ENCODE measurements around the gene KIAA1671. TPM values are rescaled to one million over a fixed set of nuclear protein-coding genes. Genes with fewer than 3 reads are reported as not detected.

KIAA1671 gene
- total and polyA plus RNA-seq, 4 donors, result 8.7 to 35.9 (median 19.1) TPM

- TF ChIP-seq CTCF (IDR thresholded peaks at IDR 0.05; ENCODE audit: low read depth, low read length, missing input control) (no peak), GABPA (IDR thresholded peaks at IDR 0.05 in 1 of 2, conservative IDR thresholded peaks at IDR 0.05 in 1 of 2) (no peak), EGR1 (IDR thresholded peaks at IDR 0.05; ENCODE audit: low read depth in 2 of 2) (peak; percentile 4 to 13), NR2F2 (IDR thresholded peaks at IDR 0.05) (peak; percentile 42), HNF4A (conservative IDR thresholded peaks at IDR 0.05) (peak in 1 of 2 donors; percentile 59), ATF3 (IDR thresholded peaks at IDR 0.05) (no peak), YY1 (IDR thresholded peaks at IDR 0.05) (peak; percentile 8)
Measured at GRCh38 chr22:25120761-25121212, 168.3 kb downstream of the KIAA1671 start (continued).

- TF ChIP-seq CTCF (IDR thresholded peaks at IDR 0.05; ENCODE audit: low read depth, low read length, missing input control) (no peak), RXRA (IDR thresholded peaks at IDR 0.05) (peak; percentile 32 to 37), FOXA2 (IDR thresholded peaks at IDR 0.05) (no peak), GABPA (IDR thresholded peaks at IDR 0.05 in 1 of 2, conservative IDR thresholded peaks at IDR 0.05 in 1 of 2) (no peak)
- H3K9ac ChIP-seq (ENCODE audit: low read depth in 1 of 2, low read length in 2 of 2), result no peak overlapping the region
- no peak overlapping the region for H3K4me3 ChIP-seq (ENCODE audit: low read depth in 1 of 3, low read length in 3 of 3)
- 87% methylated on average over 14 of the region's 14 CpGs for WGBS
- H3K27ac ChIP-seq (ENCODE audit: low read depth in 1 of 2, low read length in 2 of 2), result peak overlapping the region; percentile 90 to 96
- no peaks in the 10 kb centered on the region for H3K27me3 ChIP-seq (ENCODE audit: control insufficient read depth in 4 of 4, insufficient read depth in 4 of 4, low read length in 3 of 4)
- H3K36me3 ChIP-seq (ENCODE audit: control insufficient read depth in 4 of 4, insufficient read depth in 3 of 4, low read depth in 1 of 4, low read length in 3 of 4), result peaks cover 0 to 5% (median 3%) of the 10 kb centered on the region in 4 donors
- no peaks in the 10 kb centered on the region for H3K9me3 ChIP-seq (ENCODE audit: control insufficient read depth in 4 of 4, low read length in 3 of 4)
- H3K4me1 ChIP-seq (ENCODE audit: control insufficient read depth in 4 of 4, insufficient read depth in 4 of 4, low read length in 3 of 4), result peaks cover 10 to 48% (median 32%) of the 10 kb centered on the region in 4 donors
- no peak for DNase-seq (ENCODE audit: low spot score)
Measured at GRCh38 chr22:25122136-25122764, 169.7 kb downstream of the KIAA1671 start.

GRCh38 chr22:25123677-25124076, 171.2 kb downstream of the KIAA1671 start:
- TF ChIP-seq JUND (IDR thresholded peaks at IDR 0.05) (no peak), RXRA (IDR thresholded peaks at IDR 0.05) (no peak), TAF1 (conservative IDR thresholded peaks at IDR 0.05) (no peak), HNF4A (conservative IDR thresholded peaks at IDR 0.05) (no peak), CTCF (IDR thresholded peaks at IDR 0.05; ENCODE audit: low read depth, low read length, missing input control) (no peak), MAX (IDR thresholded peaks at IDR 0.05) (no peak), EGR1 (IDR thresholded peaks at IDR 0.05; ENCODE audit: low read depth in 2 of 2) (no peak), RAD21 (IDR thresholded peaks at IDR 0.05) (no peak), SP1 (IDR thresholded peaks at IDR 0.05) (no peak), YY1 (IDR thresholded peaks at IDR 0.05) (no peak), REST (IDR thresholded peaks at IDR 0.05) (no peak), FOXA1 (IDR thresholded peaks at IDR 0.05) (no peak), GABPA (IDR thresholded peaks at IDR 0.05 in 1 of 2, conservative IDR thresholded peaks at IDR 0.05 in 1 of 2) (no peak), HNF4G (IDR thresholded peaks at IDR 0.05) (no peak)
- DNase-seq (ENCODE audit: low spot score), result no peak
- WGBS, result 92% methylated on average over 3 of the region's 3 CpGs
- Histone ChIP-seq H3K9ac (ENCODE audit: low read depth in 1 of 2, low read length in 2 of 2) (no peak overlapping the region), H3K9me3 (ENCODE audit: control insufficient read depth in 4 of 4, low read length in 3 of 4) (no peaks in the 10 kb centered on the region), H3K4me3 (ENCODE audit: low read depth in 1 of 3, low read length in 3 of 3) (no peak overlapping the region), H3K27ac (ENCODE audit: low read depth in 1 of 2, low read length in 2 of 2) (no peak overlapping the region), H3K36me3 (ENCODE audit: control insufficient read depth in 4 of 4, insufficient read depth in 3 of 4, low read depth in 1 of 4, low read length in 3 of 4) (peaks cover 0 to 5% (median 2%) of the 10 kb centered on the region in 4 donors), H3K27me3 (ENCODE audit: control insufficient read depth in 4 of 4, insufficient read depth in 4 of 4, low read length in 3 of 4) (no peaks in the 10 kb centered on the region), H3K4me1 (ENCODE audit: control insufficient read depth in 4 of 4, insufficient read depth in 4 of 4, low read length in 3 of 4) (peaks cover 6 to 41% (median 27%) of the 10 kb centered on the region in 4 donors)

All from liver (tissue), 9 donors.